Karpas-422 (cell line): ENCODE data around the gene UNKL. TPM values are rescaled to one million over a fixed set of nuclear protein-coding genes. Genes with fewer than 3 reads are reported as not detected.
A peak's percentile ranks its signal among the peaks of the same experiment; 100 is the strongest.

Experiments used
- DNase-seq: peaks from one replicate; pipeline ENCODE4 v3.0.0-alpha.2; 2015
- H2AFZ ChIP-seq: fragments of 200-600 bp; sonication (generic); 2 replicates; pipeline ENCODE4 v1.6.1; 2014; ENCODE audit warnings: antibody characterized with exemption, low read length, mixed read lengths
- H3K27ac ChIP-seq: fragments of 200-600 bp; sonication (generic); 2 replicates; pipeline ENCODE4 v1.5.1; 2014; ENCODE audit warnings: mild to moderate bottlenecking, low read length, moderate library complexity
- H3K27me3 ChIP-seq: fragments of 200-600 bp; sonication (generic); 2 replicates; pipeline ENCODE4 v1.6.1; 2014; ENCODE audit warnings: low read length, mixed read lengths
- H3K36me3 ChIP-seq: fragments of 200-600 bp; sonication (generic); 2 replicates; pipeline ENCODE4 v1.6.1; 2014; ENCODE audit warnings: low read length, mixed read lengths; ENCODE audit not compliant: insufficient read depth
- H3K4me1 ChIP-seq: fragments of 200-600 bp; sonication (generic); 2 replicates; pipeline ENCODE4 v1.6.1; 2014; ENCODE audit warnings: mild to moderate bottlenecking, low read length, mixed read lengths
- H3K4me2 ChIP-seq: fragments of 200-600 bp; sonication (generic); 2 replicates; pipeline ENCODE4 v1.6.1; 2014; ENCODE audit warnings: low read length, low read depth, mild to moderate bottlenecking; ENCODE audit not compliant: poor library complexity, severe bottlenecking
- H3K4me3 ChIP-seq: fragments of 200-600 bp; sonication (generic); 2 replicates; pipeline ENCODE4 v1.5.1; 2014; ENCODE audit warnings: mild to moderate bottlenecking, antibody characterized with exemption, low read length, mixed read lengths
- H3K79me2 ChIP-seq: fragments of 200-600 bp; sonication (generic); 2 replicates; pipeline ENCODE4 v1.6.1; 2014; ENCODE audit warnings: mild to moderate bottlenecking, low read length, mixed read lengths
- H3K9ac ChIP-seq: fragments of 200-600 bp; sonication (generic); 2 replicates; pipeline ENCODE4 v1.6.0; 2014; ENCODE audit warnings: low read length
- H3K9me2 ChIP-seq: fragments of 200-600 bp; sonication (generic), shearing (Covaris generic); replicated peaks from 2 replicates; pipeline ENCODE4 v1.6.0; 2014; ENCODE audit warnings: mild to moderate bottlenecking, low read length, moderate library complexity; ENCODE audit not compliant: insufficient read depth
- H3K9me3 ChIP-seq: fragments of 300-700, 200-600 bp; sonication (generic); 2 replicates; pipeline ENCODE4 v1.6.1; 2014; ENCODE audit warnings: low read length, mixed read lengths
- H4K20me1 ChIP-seq: fragments of 200-600 bp; sonication (generic); 2 replicates; pipeline ENCODE4 v1.6.1; 2014; ENCODE audit warnings: mild to moderate bottlenecking, antibody characterized with exemption, low read length, low read depth; ENCODE audit not compliant: insufficient read depth
- total RNA-seq: library from RNA; depleted of rRNA; stranded (reverse); fragments of >200 nt; shearing (Covaris generic); gene quantifications from 2 replicates; pipeline ENCODE4 v1.2.3, GENCODE V29; 2014; ENCODE audit warnings: low replicate concordance

UNKL gene
- total RNA-seq, 1 experiment from 2014 or later, result 20.8 TPM

- Histone ChIP-seq H3K4me2 (no peak overlapping the region), H3K27me3 (no peaks in the 10 kb centered on the region)
Measured at GRCh38 chr16:1335211-1335971, 79.1 kb downstream of the UNKL start.

DNA sequence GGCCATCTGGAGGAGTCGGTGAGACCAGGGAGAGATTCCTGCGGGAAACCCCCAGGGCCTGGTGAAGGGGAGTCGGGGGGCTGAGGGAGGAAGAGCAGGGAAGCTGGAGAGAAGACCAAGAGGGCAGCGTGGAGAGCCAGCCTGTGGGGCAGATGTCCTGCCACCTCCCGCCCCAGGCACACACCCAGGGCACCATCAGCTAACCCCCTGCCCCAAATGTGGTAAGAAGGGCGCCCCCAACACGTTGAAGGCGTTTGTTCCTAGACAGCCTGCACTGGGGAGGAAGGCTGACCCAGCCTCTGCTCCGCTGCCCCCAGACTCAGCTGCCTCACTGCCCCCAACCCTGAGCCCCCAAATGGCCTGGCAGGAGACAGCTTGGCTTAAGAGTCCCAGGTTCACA, 79.8 kb downstream of the UNKL start:
- no peaks in the 10 kb centered on the region; the same call in 1 of the 2 replicates for H4K20me1 ChIP-seq
- H3K4me3 ChIP-seq, result no peak overlapping the region
- H3K4me1 ChIP-seq, result peaks cover 8% of the 10 kb centered on the region; the same call in 1 of the 2 replicates
- no peak overlapping the region for H3K4me2 ChIP-seq
- no peak for DNase-seq
- no peak overlapping the region for H3K9ac ChIP-seq
- H3K27ac ChIP-seq, result no peak overlapping the region
- no peaks in the 10 kb centered on the region for H3K27me3 ChIP-seq
- H3K9me2 ChIP-seq, result no peaks in the 10 kb centered on the region
- H2AFZ ChIP-seq, result no peak overlapping the region
- H3K36me3 ChIP-seq, result no peaks in the 10 kb centered on the region
- no peaks in the 10 kb centered on the region for H3K79me2 ChIP-seq
- H3K9me3 ChIP-seq, result peaks cover 6% of the 10 kb centered on the region

More at GRCh38 chr16:1335211-1335971, 79.1 kb downstream of the UNKL start:
- H3K4me3 ChIP-seq, result no peak overlapping the region
- H2AFZ ChIP-seq, result no peak overlapping the region
- peaks cover 8% of the 10 kb centered on the region; the same call in 1 of the 2 replicates for H3K4me1 ChIP-seq
- no peaks in the 10 kb centered on the region for H3K36me3 ChIP-seq
- no peak overlapping the region for H3K27ac ChIP-seq
- no peaks in the 10 kb centered on the region for H3K79me2 ChIP-seq
- no peak for DNase-seq
- H3K9me2 ChIP-seq, result no peaks in the 10 kb centered on the region
- H4K20me1 ChIP-seq, result no peaks in the 10 kb centered on the region; the same call in 1 of the 2 replicates
- H3K9me3 ChIP-seq, result peaks cover 1% of the 10 kb centered on the region; the same call in 1 of the 2 replicates
- no peak overlapping the region for H3K9ac ChIP-seq

GRCh38 chr16:1333854-1334700, 80.4 kb downstream of the UNKL start:
- DNase-seq, result no peak
- Histone ChIP-seq H2AFZ (no peak overlapping the region), H3K27me3 (no peaks in the 10 kb centered on the region), H3K9me2 (no peaks in the 10 kb centered on the region), H4K20me1 (no peaks in the 10 kb centered on the region; the same call in 1 of the 2 replicates), H3K9ac (no peak overlapping the region), H3K4me3 (no peak overlapping the region), H3K9me3 (peaks cover 6% of the 10 kb centered on the region), H3K4me1 (peaks cover 8% of the 10 kb centered on the region; the same call in 1 of the 2 replicates), H3K4me2 (no peak overlapping the region), H3K27ac (no peak overlapping the region), H3K79me2 (no peaks in the 10 kb centered on the region), H3K36me3 (no peaks in the 10 kb centered on the region)

GRCh38 chr16:1333149-1333812, 81.2 kb downstream of the UNKL start, which contains the start of gene BAIAP3:
Gene BAIAP3 (plus strand): TSS chr16:1333645. CDS start chr16:1338550, 4,905 bp downstream.
- H3K4me2 ChIP-seq, result no peak within 1 kb of the TSS
- peaks cover 8% of the 10 kb centered on the region; the same call in 1 of the 2 replicates for H3K4me1 ChIP-seq
- no peak for DNase-seq
- no peaks in the 10 kb centered on the region for H3K79me2 ChIP-seq
- H4K20me1 ChIP-seq, result no peaks in the 10 kb centered on the region; the same call in 1 of the 2 replicates
- no peak within 1 kb of the TSS for H3K27ac ChIP-seq
- no peak within 1 kb of the TSS for H3K9ac ChIP-seq
- H2AFZ ChIP-seq, result no peak within 1 kb of the TSS
- H3K27me3 ChIP-seq, result no peaks in the 10 kb centered on the region
- no peak within 1 kb of the TSS for H3K4me3 ChIP-seq
- peaks cover 6% of the 10 kb centered on the region for H3K9me3 ChIP-seq
- H3K36me3 ChIP-seq, result no peaks in the 10 kb centered on the region
- no peaks in the 10 kb centered on the region for H3K9me2 ChIP-seq

- H3K4me3 ChIP-seq, result no peak overlapping the region
- H3K4me1 ChIP-seq, result peaks cover 8% of the 10 kb centered on the region; the same call in 1 of the 2 replicates
- H3K36me3 ChIP-seq, result no peaks in the 10 kb centered on the region
- H3K9me2 ChIP-seq, result no peaks in the 10 kb centered on the region
- no peak overlapping the region for H3K9ac ChIP-seq
- DNase-seq, result no peak
- H3K27me3 ChIP-seq, result no peaks in the 10 kb centered on the region
- H4K20me1 ChIP-seq, result no peaks in the 10 kb centered on the region; the same call in 1 of the 2 replicates
- no peaks in the 10 kb centered on the region for H3K79me2 ChIP-seq
- no peak overlapping the region for H3K27ac ChIP-seq
- peaks cover 6% of the 10 kb centered on the region for H3K9me3 ChIP-seq
- no peak overlapping the region for H2AFZ ChIP-seq
- no peak overlapping the region for H3K4me2 ChIP-seq
Measured at GRCh38 chr16:1332618-1333148, 81.8 kb downstream of the UNKL start.

- Histone ChIP-seq H3K9ac (no peak overlapping the region), H3K4me3 (no peak overlapping the region)
Measured at GRCh38 chr16:1331712-1332617, 82.5 kb downstream of the UNKL start.

More at GRCh38 chr16:1331712-1332617, 82.5 kb downstream of the UNKL start:
- H3K79me2 ChIP-seq, result no peaks in the 10 kb centered on the region
- no peaks in the 10 kb centered on the region for H4K20me1 ChIP-seq
- no peaks in the 10 kb centered on the region for H3K27me3 ChIP-seq
- H3K9me2 ChIP-seq, result no peaks in the 10 kb centered on the region
- peak; percentile 82 for DNase-seq
- H3K9me3 ChIP-seq, result peaks cover 6% of the 10 kb centered on the region
- H3K4me1 ChIP-seq, result peaks cover 8% of the 10 kb centered on the region; the same call in 1 of the 2 replicates
- no peak overlapping the region for H2AFZ ChIP-seq
- H3K27ac ChIP-seq, result no peak overlapping the region
- H3K36me3 ChIP-seq, result no peaks in the 10 kb centered on the region
- H3K4me2 ChIP-seq, result no peak overlapping the region
